GM19463 (cell line): ENCODE results near the gene IFFO2.
"Not testable (repeated sequence)": the region's sequence is repeated elsewhere in the genome, so short reads cannot be mapped to it uniquely, and the experiment has no call there.

Source experiments
- ATAC-seq: cut with Tn5 transposase; IDR thresholded peaks from one replicate; pipeline ENCODE4 v1.9.1; 2021; ENCODE audit warnings: mild to moderate bottlenecking, moderate library complexity; ENCODE audit not compliant: unreplicated experiment

Gene IFFO2

GRCh38 chr1:18878538-18879214, 77.8 kb downstream of the IFFO2 start:
- no peak for ATAC-seq

GRCh38 chr1:18877282-18877681, 79.2 kb downstream of the IFFO2 start:
- ATAC-seq, result no peak

- ATAC-seq, result no peak
Measured at GRCh38 chr1:18876210-18876609, 80.3 kb downstream of the IFFO2 start.

DNA sequence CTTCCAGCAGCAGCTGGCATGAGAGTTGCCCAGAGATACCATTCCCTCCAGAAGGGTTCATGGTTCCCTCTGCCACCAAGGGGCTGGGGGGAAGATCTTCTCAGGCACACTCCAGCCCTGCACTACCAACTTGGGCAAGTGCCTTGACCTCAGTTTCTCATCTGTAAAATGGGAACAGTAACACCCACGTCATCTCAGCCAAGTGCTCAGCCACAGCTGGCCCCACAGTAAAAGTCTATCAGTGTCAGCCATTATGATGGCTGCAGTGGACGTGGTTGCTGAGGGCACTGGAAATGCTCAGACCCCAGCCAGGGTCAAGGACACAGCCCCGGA, 80.7 kb downstream of the IFFO2 start:
- no peak for ATAC-seq

- ATAC-seq, result no peak
Measured at GRCh38 chr1:18875107-18875795, 81.2 kb downstream of the IFFO2 start.

GRCh38 chr1:18874600-18874999, 81.9 kb downstream of the IFFO2 start:
- ATAC-seq, result no peak

DNA sequence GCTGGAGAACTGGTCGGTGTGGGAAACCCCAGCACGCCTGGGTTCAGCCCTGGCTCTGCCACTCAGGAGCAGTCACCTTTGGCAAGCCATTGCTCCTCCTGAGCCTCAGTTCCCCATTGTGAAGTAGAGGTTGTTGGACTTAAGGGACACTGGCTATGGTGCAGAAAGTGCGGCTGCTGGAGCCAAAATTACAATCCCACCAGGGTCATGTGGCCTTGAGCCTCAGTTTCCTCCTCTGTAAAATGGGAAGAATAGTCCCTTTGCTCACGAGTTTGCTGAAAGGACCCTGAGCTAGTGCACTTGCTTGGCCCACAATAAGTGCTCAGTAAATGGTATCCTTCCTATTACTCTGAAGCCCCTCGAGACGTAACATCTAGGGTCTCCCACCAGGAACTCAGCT, 82.4 kb downstream of the IFFO2 start:
- no peak for ATAC-seq

- no peak for ATAC-seq
Measured at GRCh38 chr1:18872071-18872611, 84.3 kb downstream of the IFFO2 start.

GRCh38 chr1:18871401-18872070, 84.9 kb downstream of the IFFO2 start:
- ATAC-seq, result no peak

- no peak for ATAC-seq
Measured at GRCh38 chr1:18870957-18871356, 85.5 kb downstream of the IFFO2 start.

DNA sequence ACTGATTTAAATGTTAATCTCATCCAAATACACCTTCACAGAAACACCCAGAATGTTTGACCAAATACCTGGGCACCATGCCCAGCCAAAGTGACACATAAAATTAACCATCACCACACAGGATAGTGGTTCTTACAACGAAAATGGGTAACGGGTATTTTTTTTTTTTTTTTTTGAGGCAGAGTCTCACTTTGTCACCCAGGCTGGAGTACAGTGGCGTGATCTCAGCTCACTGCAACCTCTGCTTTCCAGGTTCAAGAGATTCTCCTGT, 85.9 kb downstream of the IFFO2 start:
- not testable (repeated sequence) for ATAC-seq

GRCh38 chr1:18869847-18870594, 86.5 kb downstream of the IFFO2 start:
- no peak for ATAC-seq

- ATAC-seq, result no peak
Measured at GRCh38 chr1:18868801-18869424, 87.6 kb downstream of the IFFO2 start.

- no peak for ATAC-seq
Measured at GRCh38 chr1:18868354-18868753, 88.1 kb downstream of the IFFO2 start.

DNA sequence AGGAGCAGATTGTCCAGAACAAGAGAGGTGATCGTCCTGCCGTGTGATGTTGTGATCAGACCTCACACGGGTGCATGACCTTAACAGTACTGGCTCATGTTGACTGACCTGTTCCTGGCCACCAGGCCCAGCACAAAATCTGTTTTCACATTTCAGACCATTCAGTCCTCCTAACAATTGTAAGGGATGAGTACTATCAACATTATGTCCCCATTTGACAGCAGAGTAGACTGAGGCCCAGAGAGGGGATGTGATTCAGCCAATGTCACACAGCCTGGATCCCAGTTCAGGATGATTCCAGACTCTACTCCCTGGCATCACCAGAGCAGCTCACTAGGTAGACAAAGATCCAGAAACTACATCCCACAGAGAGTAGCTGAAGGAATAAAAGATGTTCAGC, 89.6 kb downstream of the IFFO2 start:
- no peak for ATAC-seq

GRCh38 chr1:18866314-18866713, 90.2 kb downstream of the IFFO2 start:
- no peak for ATAC-seq

- no peak for ATAC-seq
Measured at GRCh38 chr1:18865176-18865575, 91.3 kb downstream of the IFFO2 start.

- ATAC-seq, result no peak
Measured at GRCh38 chr1:18861590-18861989, 94.9 kb downstream of the IFFO2 start.

GRCh38 chr1:18861082-18861481, 95.4 kb downstream of the IFFO2 start:
- no peak for ATAC-seq

- ATAC-seq, result no peak
Measured at GRCh38 chr1:18859560-18859959, 96.9 kb downstream of the IFFO2 start, which contains the start of gene TAS1R2. TAS1R2 (minus strand) TSS chr1:18859660; CDS start chr1:18859660, 0 bp downstream.
